H1 (cell line): ENCODE measurements around the gene PSIP1. TPM values are rescaled to one million over a fixed set of nuclear protein-coding genes. Genes with fewer than 3 reads are reported as not detected.

Source experiments
- ASH2L ChIP-seq: fragments of 200-600, 300-600 bp; sonication (generic); IDR thresholded peaks from one replicate; pipeline ENCODE4 v1.7.1; 2017; ENCODE audit warnings: low read length
- BCL11A ChIP-seq, 2 experiments: IDR thresholded peaks; one replicate each; pipeline ENCODE4 v1.6.1; 2011; ENCODE audit warnings: low read depth in 2 of 2, low read length in 2 of 2, mild to moderate bottlenecking in 2 of 2
- BRCA1 ChIP-seq: IDR thresholded peaks from 2 replicates; pipeline ENCODE4 v1.6.1; 2012; ENCODE audit warnings: low read depth, low read length, improper control_type of control experiment
- CBX5 ChIP-seq: fragments of 300-800, 300-1000 bp; sonication (generic); IDR thresholded peaks from 2 replicates; pipeline ENCODE4 v1.7.1; 2016; ENCODE audit warnings: antibody characterized with exemption, low read length, low read depth
- CBX8 ChIP-seq: fragments of 300-800, 300-1000 bp; sonication (generic); IDR thresholded peaks from 2 replicates; pipeline ENCODE4 v1.7.1; 2016; ENCODE audit warnings: low read depth, low read length, borderline replicate concordance
- CEBPB ChIP-seq: IDR thresholded peaks from 2 replicates; pipeline ENCODE4 v1.6.1; 2012; ENCODE audit warnings: low read depth, low read length
- CREB1 ChIP-seq: IDR thresholded peaks from 2 replicates; pipeline ENCODE4 v1.6.1; 2012; ENCODE audit warnings: inconsistent platforms
- GTF2F1 ChIP-seq: IDR thresholded peaks from 2 replicates; pipeline ENCODE4 v1.6.1; 2012; ENCODE audit warnings: low read depth, low read length, improper control_type of control experiment, borderline replicate concordance
- HDAC6 ChIP-seq: IDR thresholded peaks from one replicate; pipeline ENCODE4 v1.7.1; 2012; ENCODE audit warnings: low read depth, mild to moderate bottlenecking, inconsistent platforms, low read length, moderate library complexity
- KDM1A ChIP-seq: fragments of 200-600, 300-600 bp; sonication (generic); IDR thresholded peaks from 2 replicates; pipeline ENCODE4 v1.7.1; 2016; ENCODE audit warnings: mild to moderate bottlenecking, low read length, borderline replicate concordance
- MAX ChIP-seq: IDR thresholded peaks from 2 replicates; pipeline ENCODE4 v1.6.1; 2012; ENCODE audit warnings: inconsistent platforms
- NANOG ChIP-seq: IDR thresholded peaks from 2 replicates; pipeline ENCODE4 v1.6.1; 2011; ENCODE audit warnings: low read length, low read depth, mild to moderate bottlenecking, inconsistent platforms; ENCODE audit not compliant: insufficient read depth, poor library complexity, severe bottlenecking
- NRF1 ChIP-seq: IDR thresholded peaks from 2 replicates; pipeline ENCODE4 v1.6.1; 2011; ENCODE audit warnings: mild to moderate bottlenecking, low read depth, low read length, improper control_type of control experiment
- PHF8 ChIP-seq: fragments of 200-600 bp; sonication (generic); conservative IDR thresholded peaks from 2 replicates; pipeline ENCODE4 v1.7.1; 2012; ENCODE audit warnings: low read depth, mild to moderate bottlenecking, inconsistent platforms, low read length, moderate library complexity
- POLR2A ChIP-seq, 2 experiments: IDR thresholded peaks; 1 replicate in 1 of 2; 2 replicates in 1 of 2; pipeline ENCODE4 v1.6.1; 2011; ENCODE audit warnings: low read depth in 2 of 2, low read length in 2 of 2, mild to moderate bottlenecking in 2 of 2; ENCODE audit errors: control extremely low read depth in 1 of 2
- POU5F1 ChIP-seq: IDR thresholded peaks from 2 replicates; pipeline ENCODE4 v1.6.1; 2011; ENCODE audit warnings: low read depth, mild to moderate bottlenecking, low read length, moderate library complexity
- RAD21 ChIP-seq, 2 experiments: IDR thresholded peaks in 1 of 2; conservative IDR thresholded peaks in 1 of 2; 2 replicates each; pipeline ENCODE4 v1.6.1; 2011; ENCODE audit warnings: low read depth in 2 of 2, low read length in 2 of 2, improper control_type of control experiment in 1 of 2, inconsistent platforms in 1 of 2, mild to moderate bottlenecking in 1 of 2, moderate library complexity in 1 of 2
- RBBP5 ChIP-seq: IDR thresholded peaks from 2 replicates; pipeline ENCODE4 v1.7.1; 2012; ENCODE audit warnings: low read depth, mild to moderate bottlenecking, inconsistent platforms, low read length, moderate library complexity, borderline replicate concordance
- RFX5 ChIP-seq: IDR thresholded peaks from 2 replicates; pipeline ENCODE4 v1.6.1; 2011; ENCODE audit warnings: low read depth, low read length, improper control_type of control experiment, borderline replicate concordance
- SAP30 ChIP-seq: fragments of 300-600 bp; sonication (generic); IDR thresholded peaks from 2 replicates; pipeline ENCODE4 v1.7.1; 2012; ENCODE audit warnings: low read length, moderate library complexity, mild to moderate bottlenecking, inconsistent platforms; ENCODE audit not compliant: insufficient read depth, insufficient replicate concordance
- SIN3A ChIP-seq, 2 experiments: IDR thresholded peaks in 1 of 2; conservative IDR thresholded peaks in 1 of 2; 2 replicates each; pipeline ENCODE4 v1.6.1; 2011 to 2012; ENCODE audit warnings: low read length in 2 of 2, improper control_type of control experiment in 1 of 2, low read depth in 1 of 2, mild to moderate bottlenecking in 1 of 2
- SIX5 ChIP-seq: IDR thresholded peaks from 2 replicates; pipeline ENCODE4 v1.6.1; 2011; ENCODE audit warnings: mild to moderate bottlenecking, low read depth, low read length
- TAF7 ChIP-seq: optimal IDR thresholded peaks from 2 replicates; pipeline ENCODE3; 2011; ENCODE audit warnings: low read depth, mild to moderate bottlenecking, inconsistent platforms, low read length, moderate library complexity, borderline replicate concordance
- polyA plus RNA-seq, 7 experiments: library from polyadenylated mRNA; depleted of rRNA in 3 of 7; stranded (reverse) in 5 of 7; unstranded in 2 of 7; fragments of >200 nt in 5 of 7; fragments of 200-250 nt in 2 of 7; gene quantifications; 1 replicate in 5 of 7; 2 replicates in 1 of 7; 4 replicates in 1 of 7; pipeline versions ENCODE4 v1.2.1 to v1.2.3, GENCODE V29; 2011 to 2013; ENCODE audit warnings: missing spikeins in 2 of 7, mixed read lengths in 2 of 7
- total RNA-seq: library from RNA; stranded (reverse); fragmentation: NEBNext Ultra II Directional; extraction: Animal tissue kit (Norgen Biotek cat#: 25700); gene quantifications from 2 replicates; pipeline ENCODE4 v1.2.1, GENCODE V29; 2021
- TF ChIP-seq, protein P1 (sequence below): IDR thresholded peaks from 2 replicates; pipeline ENCODE4 v1.6.1; 2011; ENCODE audit warnings: low read depth, mild to moderate bottlenecking, low read length; ENCODE audit not compliant: insufficient read depth
- TF ChIP-seq, protein P2 (sequence below): IDR thresholded peaks from 2 replicates; pipeline ENCODE4 v1.6.1; 2012; ENCODE audit warnings: inconsistent platforms

The PSIP1 gene
- total and polyA plus RNA-seq, 2 of the 8 experiments (the other 6 are each of a cell fraction or from before 2014, with no cell fraction given): 63.3 to 387 TPM

DNA sequence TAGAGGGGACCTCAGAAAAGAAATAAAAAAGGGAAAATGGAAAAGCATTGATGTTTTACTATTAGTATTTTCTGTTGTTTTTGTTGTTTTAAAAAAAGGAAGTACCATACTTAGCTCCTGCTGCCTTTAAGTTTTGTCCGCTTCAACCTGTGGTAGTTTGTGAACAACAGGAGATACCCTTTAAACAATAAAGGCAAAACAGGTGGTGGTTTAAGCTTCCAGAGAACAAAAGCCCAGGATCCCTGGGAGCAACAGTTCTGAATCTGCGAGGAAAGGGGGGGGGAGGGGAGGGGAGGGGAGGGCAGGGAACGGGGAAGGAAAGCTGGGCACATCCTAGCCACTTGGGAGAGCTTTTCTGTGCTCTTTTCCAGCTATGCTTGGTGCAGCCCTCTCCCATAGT lies 2.1 kb upstream of the PSIP1 start (continued):
- TF ChIP-seq SAP30: no peak
- TF ChIP-seq RFX5: no peak
- TF ChIP-seq MAX: no peak
- no peak for TF ChIP-seq PHF8
- no peak for TF ChIP-seq GTF2F1
- peak in 1 of 2 experiments; percentile 43; a peak in 1 of 3 replicates for TF ChIP-seq POLR2A (IDR thresholded peaks at IDR 0.05; ENCODE audit: control extremely low read depth in 1 of 2, low read depth in 2 of 2, low read length in 2 of 2)
- TF ChIP-seq HDAC6: no peak
- TF ChIP-seq NANOG: peak; percentile 95
- no peak for TF ChIP-seq BCL11A (IDR thresholded peaks at IDR 0.05; ENCODE audit: low read depth in 2 of 2, low read length in 2 of 2)
- no peak for TF ChIP-seq RAD21 (IDR thresholded peaks at IDR 0.05 in 1 of 2, conservative IDR thresholded peaks at IDR 0.05 in 1 of 2; ENCODE audit: low read depth in 2 of 2, low read length in 2 of 2)
- no peak for TF ChIP-seq CBX5
- TF ChIP-seq, protein P1, sequence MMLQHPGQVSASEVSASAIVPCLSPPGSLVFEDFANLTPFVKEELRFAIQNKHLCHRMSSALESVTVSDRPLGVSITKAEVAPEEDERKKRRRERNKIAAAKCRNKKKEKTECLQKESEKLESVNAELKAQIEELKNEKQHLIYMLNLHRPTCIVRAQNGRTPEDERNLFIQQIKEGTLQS: no peak
- no peak for TF ChIP-seq CEBPB
- TF ChIP-seq CREB1: no peak
- TF ChIP-seq, protein P2, sequence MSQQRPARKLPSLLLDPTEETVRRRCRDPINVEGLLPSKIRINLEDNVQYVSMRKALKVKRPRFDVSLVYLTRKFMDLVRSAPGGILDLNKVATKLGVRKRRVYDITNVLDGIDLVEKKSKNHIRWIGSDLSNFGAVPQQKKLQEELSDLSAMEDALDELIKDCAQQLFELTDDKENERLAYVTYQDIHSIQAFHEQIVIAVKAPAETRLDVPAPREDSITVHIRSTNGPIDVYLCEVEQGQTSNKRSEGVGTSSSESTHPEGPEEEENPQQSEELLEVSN: no peak
- no peak for TF ChIP-seq NRF1
- TF ChIP-seq BRCA1: no peak
- no peak for TF ChIP-seq POU5F1
- TF ChIP-seq CBX8: no peak
- TF ChIP-seq RBBP5: no peak
- peak; percentile 43 for TF ChIP-seq ASH2L
- TF ChIP-seq KDM1A: no peak
- no peak for TF ChIP-seq SIN3A (conservative IDR thresholded peaks at IDR 0.05 in 1 of 2, IDR thresholded peaks at IDR 0.05 in 1 of 2; ENCODE audit: low read depth in 1 of 2, low read length in 2 of 2)
- TF ChIP-seq TAF7: no peak
- TF ChIP-seq SIX5: no peak
